ENCODE results near the gene TSPAN15.

DNA sequence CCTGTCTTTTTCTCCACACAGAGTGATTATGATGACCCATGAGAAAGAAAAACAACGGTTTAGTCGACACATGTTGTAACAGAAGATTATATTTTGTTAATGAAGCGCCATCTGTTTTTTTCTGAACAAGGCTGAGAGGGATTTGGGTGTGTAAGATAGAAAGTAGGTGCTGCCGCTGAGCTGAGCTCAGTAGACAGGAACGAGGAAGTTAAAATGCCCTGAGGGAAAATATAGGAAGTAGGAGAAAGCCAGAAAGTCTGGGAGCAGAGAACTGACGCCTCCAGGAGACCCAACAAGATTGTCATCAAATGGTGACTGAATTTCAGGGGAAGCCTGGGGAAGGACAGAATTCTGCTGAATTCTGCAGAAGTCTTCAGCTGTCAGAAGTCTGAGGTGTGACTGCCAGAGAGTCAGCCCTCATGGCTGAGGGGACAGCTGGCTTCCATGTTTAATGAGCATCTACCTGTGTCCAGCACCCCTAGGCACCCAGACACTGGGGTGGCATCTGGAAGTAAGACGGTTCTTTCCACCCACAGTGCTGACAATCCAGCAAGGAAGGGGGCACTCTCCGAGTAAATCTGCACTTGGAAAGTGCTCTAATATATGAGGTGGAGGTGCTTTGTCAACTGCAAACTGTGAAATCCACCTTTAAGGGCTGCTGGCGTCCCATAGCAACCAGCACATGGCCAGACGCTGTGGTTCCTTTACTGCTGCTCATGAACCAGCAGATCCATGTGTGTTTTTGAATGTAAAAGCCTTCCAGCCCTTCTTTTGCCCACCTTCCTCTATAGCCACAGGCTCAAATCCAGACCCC is 12.5 kb upstream of the TSPAN15 start:
- TF ChIP-seq, protein P1, sequence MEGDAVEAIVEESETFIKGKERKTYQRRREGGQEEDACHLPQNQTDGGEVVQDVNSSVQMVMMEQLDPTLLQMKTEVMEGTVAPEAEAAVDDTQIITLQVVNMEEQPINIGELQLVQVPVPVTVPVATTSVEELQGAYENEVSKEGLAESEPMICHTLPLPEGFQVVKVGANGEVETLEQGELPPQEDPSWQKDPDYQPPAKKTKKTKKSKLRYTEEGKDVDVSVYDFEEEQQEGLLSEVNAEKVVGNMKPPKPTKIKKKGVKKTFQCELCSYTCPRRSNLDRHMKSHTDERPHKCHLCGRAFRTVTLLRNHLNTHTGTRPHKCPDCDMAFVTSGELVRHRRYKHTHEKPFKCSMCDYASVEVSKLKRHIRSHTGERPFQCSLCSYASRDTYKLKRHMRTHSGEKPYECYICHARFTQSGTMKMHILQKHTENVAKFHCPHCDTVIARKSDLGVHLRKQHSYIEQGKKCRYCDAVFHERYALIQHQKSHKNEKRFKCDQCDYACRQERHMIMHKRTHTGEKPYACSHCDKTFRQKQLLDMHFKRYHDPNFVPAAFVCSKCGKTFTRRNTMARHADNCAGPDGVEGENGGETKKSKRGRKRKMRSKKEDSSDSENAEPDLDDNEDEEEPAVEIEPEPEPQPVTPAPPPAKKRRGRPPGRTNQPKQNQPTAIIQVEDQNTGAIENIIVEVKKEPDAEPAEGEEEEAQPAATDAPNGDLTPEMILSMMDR (conservative IDR thresholded peaks at IDR 0.05; ENCODE audit: low read length), result no peak
- no peak for TF ChIP-seq EZH2phosphoT487 (IDR thresholded peaks at IDR 0.05; ENCODE audit: borderline replicate concordance, low read depth, low read length)
